Measurements from ENCODE around the gene CLCA2. TPM values are rescaled to one million over a fixed set of nuclear protein-coding genes. Genes with fewer than 3 reads are reported as not detected.

CLCA2 gene
- total RNA-seq, 1 donor from 2014 or later: not detected

Other genes starting within 250 kb of the CLCA2 start
- 21.8 and 22.5 TPM in 2 replicates for gene ODF2L, start 27.8 kb upstream of the CLCA2 start, total RNA-seq
- not detected in 2 replicates for gene CLCA1, start 44.8 kb downstream of the CLCA2 start, total RNA-seq
- not detected in 2 replicates for gene CLCA4, start 122.9 kb downstream of the CLCA2 start, total RNA-seq

Data from activated T-helper 2 cell treated with anti-CD3 and anti-CD28 coated beads, Interferon-gamma antibody, Interleukin-2, Interleukin-4, amounts not matched to agents 10 μg/mL and 5 μg/mL and 100 μg/mL, durations not matched to agents 14 hours and 24 hours and 36 hours (primary cell).